SK-N-SH (cell line): ENCODE measurements around the gene DSG2. TPM values are rescaled to one million over a fixed set of nuclear protein-coding genes. Genes with fewer than 3 reads are reported as not detected.

Experiments
- CTCF ChIA-PET: fragments of 300-600, 350-600 bp; formaldehyde crosslinking; extraction: SDS; loops from one replicate; lab custom pipeline; 2021; lab: Yijun Ruan, JAX
- POLR2A ChIA-PET: fragments of 350-600 bp; sonication (Branson Sonifier 250); formaldehyde crosslinking; extraction: SDS; loops from one replicate; lab custom pipeline; 2020; ENCODE audit warnings: antibody characterized with exemption, inconsistent platforms; lab: Yijun Ruan, JAX
- DNase-seq: peaks from one replicate; pipeline ENCODE4 v3.0.0; 2012
- H2AFZ ChIP-seq: fragments of 200-600 bp; sonication (generic); 2 replicates; pipeline ENCODE4 v1.8.1; 2016; ENCODE audit warnings: antibody characterized with exemption, mild to moderate bottlenecking, low read depth
- H3F3A ChIP-seq: fragments of 200-600 bp; sonication (generic); replicated peaks from 2 replicates; pipeline ENCODE3; 2016; ENCODE audit warnings: antibody characterized with exemption, mild to moderate bottlenecking; ENCODE audit not compliant: insufficient read depth
- H3K27ac ChIP-seq, 2 experiments: fragments of 200-500 bp in 1 of 2; fragments of 200-600 bp in 1 of 2; sonication (Bioruptor generic) in 1 of 2; sonication (generic), shearing (Covaris generic) in 1 of 2; 2 replicates each; pipeline versions ENCODE4 v1.5.1 to v1.6.1; 2014 to 2016; ENCODE audit warnings: low read depth in 2 of 2, inconsistent platforms in 1 of 2, low read length in 1 of 2, mild to moderate bottlenecking in 1 of 2, mixed read lengths in 1 of 2
- H3K27me3 ChIP-seq: fragments of 200-600 bp; sonication (generic), shearing (Covaris generic); 2 replicates; pipeline ENCODE4 v1.6.1; 2016; ENCODE audit warnings: mixed run types; ENCODE audit not compliant: insufficient read depth
- H3K36me3 ChIP-seq, 2 experiments: fragments of 200-500 bp in 1 of 2; fragments of 200-600 bp in 1 of 2; sonication (Bioruptor generic) in 1 of 2; sonication (generic) in 1 of 2; replicated peaks in 1 of 2; 2 replicates each; pipeline versions ENCODE3 to v1.5.1; 2014 to 2016; ENCODE audit warnings: low read length in 1 of 2, mild to moderate bottlenecking in 1 of 2; ENCODE audit not compliant: insufficient read depth in 2 of 2, control insufficient read depth in 1 of 2
- H3K4me1 ChIP-seq, 2 experiments: fragments of 200-500 bp in 1 of 2; fragments of 200-600 bp in 1 of 2; sonication (Bioruptor generic) in 1 of 2; sonication (generic), shearing (Covaris generic) in 1 of 2; 2 replicates each; pipeline versions ENCODE4 v1.5.1 to v1.6.1; 2014 to 2016; ENCODE audit warnings: low read depth in 1 of 2, low read length in 1 of 2, mixed run types in 1 of 2; ENCODE audit not compliant: insufficient read depth in 2 of 2, control insufficient read depth in 1 of 2
- H3K4me2 ChIP-seq: fragments of 200-600 bp; sonication (generic), shearing (Covaris generic); 2 replicates; pipeline ENCODE4 v1.6.1; 2017; ENCODE audit warnings: mixed run types
- H3K4me3 ChIP-seq, 2 experiments: fragments of 200-500 bp in 1 of 2; fragments of 200-600 bp in 1 of 2; sonication (Bioruptor generic) in 1 of 2; sonication (generic), shearing (Covaris generic) in 1 of 2; 2 replicates each; pipeline versions ENCODE4 v1.5.1 to v1.8.1; 2014 to 2016; ENCODE audit warnings: low read depth in 2 of 2, inconsistent platforms in 1 of 2, low read length in 1 of 2, mild to moderate bottlenecking in 1 of 2, mixed read lengths in 1 of 2, moderate library complexity in 1 of 2
- H3K79me2 ChIP-seq: fragments of 200-600 bp; sonication (generic); 2 replicates; pipeline ENCODE4 v1.8.1; 2017; ENCODE audit warnings: mild to moderate bottlenecking; ENCODE audit not compliant: insufficient read depth
- H3K9ac ChIP-seq: fragments of 200-600 bp; sonication (generic); 2 replicates; pipeline ENCODE4 v1.6.1; 2017; ENCODE audit warnings: mixed run types
- H3K9me2 ChIP-seq: fragments of 200-600 bp; sonication (generic); 2 replicates; pipeline ENCODE4 v1.6.1; 2017; ENCODE audit warnings: mixed run types
- H3K9me3 ChIP-seq: fragments of 200-600 bp; sonication (generic); 2 replicates; pipeline ENCODE4 v1.6.1; 2017; ENCODE audit warnings: mixed run types, mild to moderate bottlenecking, moderate library complexity
- H4K20me1 ChIP-seq: fragments of 200-600 bp; sonication (generic); 2 replicates; pipeline ENCODE4 v1.6.1; 2017; ENCODE audit warnings: mild to moderate bottlenecking, mixed run types; ENCODE audit not compliant: insufficient read depth
- CTCF ChIP-seq: fragments of 200-600 bp; sonication (generic); IDR thresholded peaks from 2 replicates; pipeline ENCODE4 v1.6.1; 2017; ENCODE audit warnings: antibody characterized with exemption, mild to moderate bottlenecking, moderate library complexity
- EP300 ChIP-seq, 2 experiments: IDR thresholded peaks; 2 replicates each; pipeline versions ENCODE4 v1.4.0 to v1.6.1; 2012; ENCODE audit warnings: borderline replicate concordance in 1 of 2, low read depth in 1 of 2, low read length in 1 of 2
- EZH2phosphoT487 ChIP-seq: fragments of 200-600 bp; sonication (generic); IDR thresholded peaks from 2 replicates; pipeline ENCODE4 v1.6.1; 2017; ENCODE audit warnings: low read depth, mixed run types, mild to moderate bottlenecking, antibody characterized with exemption, moderate library complexity, borderline replicate concordance
- FOSL2 ChIP-seq: IDR thresholded peaks from 2 replicates; pipeline ENCODE4 v1.4.0; 2012; ENCODE audit warnings: low read depth, mild to moderate bottlenecking, moderate library complexity, borderline replicate concordance
- FOXM1 ChIP-seq: IDR thresholded peaks from 2 replicates; pipeline ENCODE4 v1.4.0; 2012; ENCODE audit warnings: low read depth, mild to moderate bottlenecking
- GABPA ChIP-seq: IDR thresholded peaks from 2 replicates; pipeline ENCODE4 v1.4.0; 2012; ENCODE audit warnings: low read depth, mild to moderate bottlenecking
- GATA2 ChIP-seq: sonication (generic); formaldehyde crosslinking; IDR thresholded peaks from 2 replicates; pipeline ENCODE4 v1.5.0; 2020; ENCODE audit warnings: mild to moderate bottlenecking, missing genetic modification reagents
- IRF3 ChIP-seq: fragments of 150-350 bp; IDR thresholded peaks from 2 replicates; pipeline ENCODE4 v1.6.1; 2016; ENCODE audit warnings: mild to moderate bottlenecking, low read depth, low read length
- JUND ChIP-seq: IDR thresholded peaks from 2 replicates; pipeline ENCODE4 v1.4.0; 2012
- MAX ChIP-seq: IDR thresholded peaks from 2 replicates; pipeline ENCODE4 v1.4.0; 2012; ENCODE audit warnings: low read depth
- MXI1 ChIP-seq: IDR thresholded peaks from 2 replicates; pipeline ENCODE4 v1.6.1; 2012; ENCODE audit warnings: mild to moderate bottlenecking, low read depth, low read length, improper control_type of control experiment
- NFIC ChIP-seq: IDR thresholded peaks from 2 replicates; pipeline ENCODE4 v1.4.0; 2012; ENCODE audit warnings: borderline replicate concordance
- PBX3 ChIP-seq: IDR thresholded peaks from 2 replicates; pipeline ENCODE4; 2012
- POLR2AphosphoS5 ChIP-seq: IDR thresholded peaks from 2 replicates; pipeline ENCODE4 v1.6.1; 2012; ENCODE audit warnings: low read depth, low read length
- RAD21 ChIP-seq: IDR thresholded peaks from 2 replicates; pipeline ENCODE4 v1.6.1; 2012; ENCODE audit warnings: mild to moderate bottlenecking, low read length
- RCOR1 ChIP-seq: fragments of 150-350 bp; IDR thresholded peaks from 2 replicates; pipeline ENCODE4 v1.6.1; 2017; ENCODE audit warnings: antibody characterized with exemption, low read length
- RXRA ChIP-seq: IDR thresholded peaks from 2 replicates; pipeline ENCODE4 v1.4.0; 2012; ENCODE audit warnings: low read depth, mild to moderate bottlenecking, borderline replicate concordance
- SMC3 ChIP-seq: IDR thresholded peaks from 2 replicates; pipeline ENCODE4 v1.6.1; 2012; ENCODE audit warnings: low read depth, low read length, improper control_type of control experiment
- TCF12 ChIP-seq: IDR thresholded peaks from 2 replicates; pipeline ENCODE4 v1.4.0; 2012
- TEAD4 ChIP-seq: IDR thresholded peaks from 2 replicates; pipeline ENCODE4 v1.4.0; 2012; ENCODE audit warnings: mild to moderate bottlenecking, borderline replicate concordance; ENCODE audit not compliant: insufficient read depth
- YY1 ChIP-seq: IDR thresholded peaks from 2 replicates; pipeline ENCODE4 v1.4.0; 2012; ENCODE audit warnings: low read depth, mild to moderate bottlenecking
- whole genome bisulfite sequencing: methylation state at CpG from one replicate; pipeline ENCODE4 v1.1.6; 2017; ENCODE audit warnings: low lambda C conversion rate; 5-methylcytosine and 5-hydroxymethylcytosine counted together
- polyA plus RNA-seq, 3 experiments: library from polyadenylated mRNA; depleted of rRNA; stranded (reverse); fragments of >200 nt; gene quantifications; 2 replicates each; pipeline ENCODE4 v1.2.3, GENCODE V29; 2012
- TF ChIP-seq, protein P1 (sequence below): IDR thresholded peaks from 2 replicates; pipeline ENCODE4 v1.6.1; 2012; ENCODE audit warnings: mild to moderate bottlenecking, low read depth, low read length, moderate library complexity

The DSG2 gene
- polyA plus RNA-seq, 1 of the 3 experiments (the other 2 are of a cell fraction) = not detected

GRCh38 chr18:31526374-31526773 lies 28.4 kb downstream of the DSG2 start (continued):
- TF ChIP-seq, protein P1, sequence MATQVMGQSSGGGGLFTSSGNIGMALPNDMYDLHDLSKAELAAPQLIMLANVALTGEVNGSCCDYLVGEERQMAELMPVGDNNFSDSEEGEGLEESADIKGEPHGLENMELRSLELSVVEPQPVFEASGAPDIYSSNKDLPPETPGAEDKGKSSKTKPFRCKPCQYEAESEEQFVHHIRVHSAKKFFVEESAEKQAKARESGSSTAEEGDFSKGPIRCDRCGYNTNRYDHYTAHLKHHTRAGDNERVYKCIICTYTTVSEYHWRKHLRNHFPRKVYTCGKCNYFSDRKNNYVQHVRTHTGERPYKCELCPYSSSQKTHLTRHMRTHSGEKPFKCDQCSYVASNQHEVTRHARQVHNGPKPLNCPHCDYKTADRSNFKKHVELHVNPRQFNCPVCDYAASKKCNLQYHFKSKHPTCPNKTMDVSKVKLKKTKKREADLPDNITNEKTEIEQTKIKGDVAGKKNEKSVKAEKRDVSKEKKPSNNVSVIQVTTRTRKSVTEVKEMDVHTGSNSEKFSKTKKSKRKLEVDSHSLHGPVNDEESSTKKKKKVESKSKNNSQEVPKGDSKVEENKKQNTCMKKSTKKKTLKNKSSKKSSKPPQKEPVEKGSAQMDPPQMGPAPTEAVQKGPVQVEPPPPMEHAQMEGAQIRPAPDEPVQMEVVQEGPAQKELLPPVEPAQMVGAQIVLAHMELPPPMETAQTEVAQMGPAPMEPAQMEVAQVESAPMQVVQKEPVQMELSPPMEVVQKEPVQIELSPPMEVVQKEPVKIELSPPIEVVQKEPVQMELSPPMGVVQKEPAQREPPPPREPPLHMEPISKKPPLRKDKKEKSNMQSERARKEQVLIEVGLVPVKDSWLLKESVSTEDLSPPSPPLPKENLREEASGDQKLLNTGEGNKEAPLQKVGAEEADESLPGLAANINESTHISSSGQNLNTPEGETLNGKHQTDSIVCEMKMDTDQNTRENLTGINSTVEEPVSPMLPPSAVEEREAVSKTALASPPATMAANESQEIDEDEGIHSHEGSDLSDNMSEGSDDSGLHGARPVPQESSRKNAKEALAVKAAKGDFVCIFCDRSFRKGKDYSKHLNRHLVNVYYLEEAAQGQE = no peak
- TF ChIP-seq MAX (no peak), EP300 (IDR thresholded peaks at IDR 0.05; ENCODE audit: borderline replicate concordance in 1 of 2, low read depth in 1 of 2, low read length in 1 of 2) (no peak), RCOR1 (no peak), PBX3 (no peak), TEAD4 (no peak), JUND (no peak)

GRCh38 chr18:31533236-31533635 lies 35.3 kb downstream of the DSG2 start:
- Histone ChIP-seq H3K4me3 (no peak overlapping the region), H3K9me3 (no peaks in the 10 kb centered on the region), H3K9me2 (no peaks in the 10 kb centered on the region), H2AFZ (no peak overlapping the region), H3K27ac (no peak overlapping the region), H3K9ac (no peak overlapping the region), H3K4me2 (no peak overlapping the region), H3K27me3 (peaks cover 23% of the 10 kb centered on the region; the same call in 1 of the 2 replicates), H4K20me1 (no peaks in the 10 kb centered on the region), H3K4me1 (no peaks in the 10 kb centered on the region), H3K36me3 (no peaks in the 10 kb centered on the region), H3F3A (no peaks in the 10 kb centered on the region), H3K79me2 (no peaks in the 10 kb centered on the region)
- ChIA-PET POLR2A (no interaction called here), CTCF (interaction anchor here (1.2 kb wide), 1 partner anchor 189 kb away, joined by 4 read pairs; no protein-coding TSS in a partner anchor)
- no peak for DNase-seq
- no peak for TF ChIP-seq YY1
- TF ChIP-seq FOXM1 = no peak
- no peak for TF ChIP-seq IRF3
- no peak for TF ChIP-seq GABPA
- TF ChIP-seq RXRA = no peak
- no peak for TF ChIP-seq CTCF
- TF ChIP-seq POLR2AphosphoS5 = no peak
- no peak for TF ChIP-seq RAD21
- TF ChIP-seq JUND = no peak
- TF ChIP-seq MAX = no peak
- TF ChIP-seq EZH2phosphoT487 = no peak
- TF ChIP-seq TCF12 = no peak
- TF ChIP-seq EP300 (IDR thresholded peaks at IDR 0.05; ENCODE audit: borderline replicate concordance in 1 of 2, low read depth in 1 of 2, low read length in 1 of 2) = no peak
- TF ChIP-seq FOSL2 = no peak
- TF ChIP-seq SMC3 = no peak
- no peak for TF ChIP-seq GATA2
- no peak for TF ChIP-seq TEAD4
- TF ChIP-seq NFIC = no peak
- TF ChIP-seq MXI1 = no peak
- 10% methylated on average over 1 of the region's 1 CpG for WGBS
